ENCODE measurements around the gene RSPRY1. TPM values are rescaled to one million over a fixed set of nuclear protein-coding genes. Genes with fewer than 3 reads are reported as not detected.

Gene RSPRY1
- total RNA-seq (2012; rRNA removed) (59.2 and 62.2 TPM in 2 replicates), polyA plus RNA-seq (2012; rRNA removed) (23.7 and 25.2 TPM in 2 replicates), Bru-seq, nascent RNA (percentile 81 among the genes with signal in this experiment), BruChase-seq, experiment 1, labeled RNA remaining after a 6-hour chase (percentile 88 among the genes with signal in this experiment), BruChase-seq, experiment 2, labeled RNA remaining after a 2-hour chase (percentile 86 among the genes with signal in this experiment)
- 9.2 and 10.2 TPM in 2 replicates for polyA plus RNA-seq (2012; cell fraction: cytosol; rRNA removed)
- polyA plus RNA-seq (2012; cell fraction: nucleus; rRNA removed; ENCODE audit: low replicate concordance): 10.3 and 29.1 TPM in 2 replicates
- long read RNA-seq, transcript RSPRY1-202 (15 exons, 3,586 nt): minor isoform, 5 of 101 reads
- long read RNA-seq, transcript RSPRY1-201 (15 exons, 3,547 nt): major isoform, 48 of 101 reads
- long read RNA-seq, partial matches to known transcripts: 17 of 101 reads
- long read RNA-seq, other reads (novel, unspliced or antisense): 31 of 101 reads

DNA sequence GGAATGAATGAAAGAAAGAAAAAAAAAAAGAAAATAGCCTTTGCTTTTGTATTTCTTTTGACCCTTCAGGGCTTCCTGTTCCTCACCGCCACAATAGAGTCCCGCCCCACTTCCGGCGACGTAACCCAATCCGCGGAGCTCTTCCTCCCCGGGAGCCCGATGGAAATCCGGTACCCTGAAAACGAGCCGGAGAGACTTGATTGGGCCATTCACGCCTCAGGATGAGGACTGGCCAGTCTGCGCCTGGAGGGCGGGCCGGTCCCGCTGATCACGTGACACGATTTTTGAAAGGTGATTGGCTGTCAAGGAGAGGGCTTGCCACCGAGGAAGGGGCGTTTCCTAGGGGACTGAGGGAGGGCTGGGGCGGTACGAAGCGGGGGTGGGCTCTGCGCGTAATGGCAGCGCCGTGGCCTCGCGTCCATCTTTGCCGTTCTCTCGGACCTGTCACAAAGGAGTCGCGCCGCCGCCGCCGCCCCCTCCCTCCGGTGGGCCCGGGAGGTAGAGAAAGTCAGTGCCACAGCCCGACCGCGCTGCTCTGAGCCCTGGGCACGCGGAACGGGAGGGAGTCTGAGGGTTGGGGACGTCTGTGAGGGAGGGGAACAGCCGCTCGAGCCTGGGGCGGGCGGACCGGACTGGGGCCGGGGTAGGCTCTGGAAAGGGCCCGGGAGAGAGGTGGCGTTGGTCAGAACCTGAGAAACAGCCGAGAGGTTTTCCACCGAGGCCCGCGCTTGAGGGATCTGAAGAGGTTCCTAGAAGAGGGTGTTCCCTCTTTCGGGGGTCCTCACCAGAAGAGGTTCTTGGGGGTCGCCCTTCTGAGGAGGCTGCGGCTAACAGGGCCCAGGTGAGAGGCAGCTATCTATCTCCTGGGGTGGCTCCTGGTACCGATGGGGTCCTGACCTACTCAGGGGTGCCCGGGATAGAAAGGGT lies at the start of gene RSPRY1, which contains the start of gene PSME3IP1:
Gene RSPRY1, plus strand, starts transcription at position 385 of the 927 bp plus-strand sequence. CDS start 18,330 bp downstream, outside the sequence.
Gene PSME3IP1, minus strand, starts transcription at position 95 of the 927 bp plus-strand sequence. CDS start 12,185 bp downstream, outside the sequence.
- Histone ChIP-seq H3K36me3 (ENCODE audit: control insufficient read depth, insufficient read depth, low read length) (no peaks in the 10 kb centered on the region; the same call in 1 of the 2 replicates), H2AFZ (replicated peaks; ENCODE audit: low read length, poor library complexity) (peak within 1 kb of the TSS; percentile 95), H3K23ac (ENCODE audit: low read depth, low read length) (peak within 1 kb of the TSS; percentile 97), H3K14ac (replicated peaks; ENCODE audit: low read depth, low read length) (peak within 1 kb of the TSS; percentile 94), H3K9me3 (ENCODE audit: control insufficient read depth, insufficient read depth, low read length) (no peaks in the 10 kb centered on the region), H3K18ac (ENCODE audit: low read depth, low read length) (peak within 1 kb of the TSS; percentile 19), H2AK5ac (ENCODE audit: low read depth, low read length) (peak within 1 kb of the TSS; percentile 86), H3K9ac (ENCODE audit: low read depth, low read length) (peak within 1 kb of the TSS; percentile 89), H3K79me1 (ENCODE audit: low read depth in 1 of 2, low read length in 2 of 2) (peaks cover 17 to 71% of the 10 kb centered on the region in 2 experiments), H4K5ac (ENCODE audit: low read depth, low read length) (peak within 1 kb of the TSS; percentile 70), H3K9me1 (ENCODE audit: insufficient read depth, low read length) (no peaks in the 10 kb centered on the region; the same call in 1 of the 2 replicates), H3K4me2 (ENCODE audit: low read depth, low read length) (peak within 1 kb of the TSS; percentile 99), H2AK9ac (replicated peaks; ENCODE audit: low read depth, low read length, poor library complexity) (peak within 1 kb of the TSS; percentile 99), H2BK120ac (ENCODE audit: low read depth, low read length) (peak within 1 kb of the TSS; percentile 44), H2BK20ac (ENCODE audit: low read depth, low read length) (peak within 1 kb of the TSS; percentile 33; the same call in 1 of the 2 replicates), H4K91ac (ENCODE audit: insufficient read depth, low read depth, low read length) (peak within 1 kb of the TSS; percentile 83), H3K56ac (ENCODE audit: extremely low read depth, insufficient read depth, low read length) (peak within 1 kb of the TSS; percentile 70), H3K4ac (ENCODE audit: low read depth, low read length) (peak within 1 kb of the TSS; percentile 90), H2BK5ac (ENCODE audit: low read depth, low read length, poor library complexity, severe bottlenecking) (peak within 1 kb of the TSS; percentile 80), H4K8ac (ENCODE audit: low read depth in 2 of 2, low read length in 2 of 2) (peak within 1 kb of the TSS; percentile 80 to 90), H4K20me1 (ENCODE audit: insufficient read depth, low read length) (peaks cover 12% of the 10 kb centered on the region; the same call in 1 of the 2 replicates), H3K4me3 (ENCODE audit: insufficient read depth, low read depth, low read length) (peak within 1 kb of the TSS; percentile 90), H3K27ac (ENCODE audit: insufficient read depth, low read length) (peak within 1 kb of the TSS; percentile 94), H3K4me1 (ENCODE audit: control insufficient read depth, insufficient read depth, low read length) (peaks cover 8% of the 10 kb centered on the region; the same call in 1 of the 2 replicates), H2BK15ac (ENCODE audit: low read depth, low read length) (peak within 1 kb of the TSS; percentile 12; the same call in 1 of the 3 replicates), H3K27me3 (ENCODE audit: control insufficient read depth, insufficient read depth, low read length) (no peaks in the 10 kb centered on the region)
- in situ Hi-C loops (cut with MboI; ENCODE audit: low sequenced_read_pairs) (no loop called here), dilution Hi-C loops (cut with HindIII; ENCODE audit: low sequenced_read_pairs, unreplicated experiment) (no loop called here), intact Hi-C loops (cut with micrococcal nuclease) (loop anchor here (2.0 kb wide), 1 partner anchor 115 kb away; no protein-coding TSS in a partner anchor)
- POLR2A ChIA-PET (ENCODE audit: unreplicated experiment): no interaction called here
- CTCF ChIA-PET: interaction anchor here (0.6 to 0.9 kb wide), 5 partner anchors 13 to 223 kb away, joined by 3 to 6 read pairs (median 4); no protein-coding TSS in a partner anchor
- ATAC-seq (ENCODE audit: low read depth) (peak; percentile 93), DNase-seq (peak; percentile 100)
- 1% methylated on average over 22 of the region's 64 CpGs; no CpG with 5 or more reads in 1 of the 2 experiments for WGBS, 2 experiments (ENCODE audit: extremely low coverage in 2 of 2, insufficient read length in 1 of 2)
- TF ChIP-seq, protein P1, sequence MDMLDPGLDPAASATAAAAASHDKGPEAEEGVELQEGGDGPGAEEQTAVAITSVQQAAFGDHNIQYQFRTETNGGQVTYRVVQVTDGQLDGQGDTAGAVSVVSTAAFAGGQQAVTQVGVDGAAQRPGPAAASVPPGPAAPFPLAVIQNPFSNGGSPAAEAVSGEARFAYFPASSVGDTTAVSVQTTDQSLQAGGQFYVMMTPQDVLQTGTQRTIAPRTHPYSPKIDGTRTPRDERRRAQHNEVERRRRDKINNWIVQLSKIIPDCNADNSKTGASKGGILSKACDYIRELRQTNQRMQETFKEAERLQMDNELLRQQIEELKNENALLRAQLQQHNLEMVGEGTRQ (IDR thresholded peaks at IDR 0.05; ENCODE audit: low read depth, low read length): peak; percentile 97
- TF ChIP-seq MAZ (IDR thresholded peaks at IDR 0.05; ENCODE audit: borderline replicate concordance, low read depth, low read length) (peak; percentile 84; the same call in 1 of the 2 replicates), POLR2A (IDR thresholded peaks at IDR 0.05; ENCODE audit: low read depth, low read length) (peak; percentile 83), CHD1 (IDR thresholded peaks at IDR 0.05; ENCODE audit: low read depth, low read length) (no peak)
- no TSS peak for BruUV-seq (replicated peaks)
